Hepatocyte (in vitro differentiated cells): Measurements from ENCODE around the gene CELF4.

Source experiments
- CTCF ChIP-seq: fragments of 200-600 bp; sonication (generic); IDR thresholded peaks from 2 replicates; pipeline ENCODE4 v1.5.1; 2016; ENCODE audit warnings: antibody characterized with exemption, mild to moderate bottlenecking; ENCODE audit not compliant: poor library complexity
- EZH2 ChIP-seq: fragments of 200-600 bp; sonication (generic); IDR thresholded peaks from 2 replicates; pipeline ENCODE4 v1.6.1; 2016; ENCODE audit warnings: antibody characterized with exemption, mild to moderate bottlenecking, borderline replicate concordance

GRCh38 chr18:37567061-37567993, 1.7 kb upstream of the CELF4 start:
- TF ChIP-seq CTCF (no peak), EZH2 (peak; percentile 97)
